ENCODE data around the gene SLC31A2.

The SLC31A2 gene

GRCh38 chr9:113186137-113186755, 35.4 kb downstream of the SLC31A2 start:
- DNase-seq (ENCODE audit: low read depth) = no peak

GRCh38 chr9:113187929-113188595, 37.3 kb downstream of the SLC31A2 start:
- peak; percentile 95 for DNase-seq (ENCODE audit: low read depth)

- DNase-seq (ENCODE audit: low read depth) = no peak
Measured at GRCh38 chr9:113192455-113192854, 41.6 kb downstream of the SLC31A2 start.

- no peak for DNase-seq (ENCODE audit: low read depth)
Measured at GRCh38 chr9:113199683-113200329, 49.0 kb downstream of the SLC31A2 start.

- no peak for DNase-seq (ENCODE audit: low read depth)
Measured at GRCh38 chr9:113205432-113205831, 54.6 kb downstream of the SLC31A2 start.

GRCh38 chr9:113205861-113206260, 55.1 kb downstream of the SLC31A2 start:
- no peak for DNase-seq (ENCODE audit: low read depth)

- no peak for DNase-seq (ENCODE audit: low read depth)
Measured at GRCh38 chr9:113210815-113211214, 60.0 kb downstream of the SLC31A2 start.
